GM18499 (cell line): ENCODE measurements around the gene PTAR1.

Source experiments
- ATAC-seq: cut with Tn5 transposase; IDR thresholded peaks from one replicate; pipeline ENCODE4 v1.9.1; 2021; ENCODE audit warnings: moderate number of reproducible peaks; ENCODE audit not compliant: insufficient read depth, unreplicated experiment

Gene PTAR1

DNA sequence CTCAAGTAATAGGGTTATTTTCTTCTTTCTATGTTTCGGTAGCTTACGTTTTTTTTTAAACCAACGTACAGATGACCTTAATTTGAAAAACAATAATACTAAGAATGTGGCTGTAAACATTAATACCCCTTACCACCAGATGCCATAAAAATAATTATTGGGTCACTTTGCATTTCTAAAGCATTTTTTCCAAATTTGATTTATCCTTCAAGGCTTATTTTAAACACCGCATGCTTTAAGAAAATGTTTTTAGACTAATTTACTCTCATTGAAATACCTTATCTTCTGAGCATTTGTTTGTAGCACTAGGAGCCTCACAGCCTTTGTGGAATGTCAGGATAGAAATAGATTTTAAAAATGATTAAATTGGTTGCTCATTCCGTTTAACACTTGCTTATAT, 81.9 kb downstream of the PTAR1 start:
- no peak for ATAC-seq

DNA sequence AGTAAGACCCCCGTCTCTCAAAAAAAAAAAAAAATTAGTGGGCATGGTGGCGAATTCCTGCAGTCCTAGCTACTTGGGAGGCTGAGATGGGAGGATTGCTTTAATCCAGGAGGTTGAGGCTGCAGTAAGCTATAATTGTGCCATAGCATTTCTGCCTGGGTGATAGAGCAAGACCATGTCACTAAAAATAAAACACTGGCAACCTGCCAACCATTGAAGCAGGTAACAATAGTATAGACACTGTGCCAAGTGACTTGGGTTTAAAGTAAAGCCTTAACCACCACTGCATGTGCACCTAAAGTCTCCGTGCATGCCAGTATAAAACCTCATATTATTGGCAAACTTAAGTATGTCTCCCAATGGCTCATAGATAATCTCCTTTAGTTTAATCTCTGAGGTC, 84.2 kb downstream of the PTAR1 start:
- no peak for ATAC-seq

DNA sequence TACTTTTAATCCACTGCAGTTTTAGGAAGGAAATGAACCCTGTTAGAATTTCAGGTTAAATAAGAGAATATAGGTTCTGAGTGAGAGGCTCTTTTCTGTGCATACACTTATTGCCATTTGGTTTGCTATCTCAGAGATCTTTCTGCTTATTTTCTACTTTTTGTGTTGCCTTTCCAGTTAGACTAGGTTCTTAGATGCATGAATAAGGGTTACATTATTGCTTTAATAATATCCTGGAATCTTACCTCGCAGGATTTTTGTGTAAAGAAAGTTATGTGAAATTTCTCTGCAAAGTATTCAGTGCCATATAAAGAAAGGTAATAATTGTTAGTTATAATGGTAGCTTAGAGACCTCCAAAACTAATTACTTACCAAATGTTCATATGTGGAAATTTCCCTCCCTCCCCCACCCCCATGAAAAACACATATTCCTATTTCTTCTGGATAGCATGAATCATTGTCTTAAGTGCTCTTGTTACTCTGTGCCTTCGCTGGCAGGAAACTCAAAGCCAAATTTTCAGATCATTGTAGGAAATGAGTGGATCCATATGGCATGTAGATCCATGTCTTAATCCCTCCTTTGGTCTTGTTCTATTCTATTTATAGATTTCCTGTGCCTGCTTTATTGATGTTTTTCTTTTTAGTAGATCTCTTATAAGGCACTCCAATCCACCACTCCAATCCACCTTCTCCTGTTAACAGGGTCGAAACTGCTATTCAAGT, 84.9 kb downstream of the PTAR1 start:
- ATAC-seq, result no peak

DNA sequence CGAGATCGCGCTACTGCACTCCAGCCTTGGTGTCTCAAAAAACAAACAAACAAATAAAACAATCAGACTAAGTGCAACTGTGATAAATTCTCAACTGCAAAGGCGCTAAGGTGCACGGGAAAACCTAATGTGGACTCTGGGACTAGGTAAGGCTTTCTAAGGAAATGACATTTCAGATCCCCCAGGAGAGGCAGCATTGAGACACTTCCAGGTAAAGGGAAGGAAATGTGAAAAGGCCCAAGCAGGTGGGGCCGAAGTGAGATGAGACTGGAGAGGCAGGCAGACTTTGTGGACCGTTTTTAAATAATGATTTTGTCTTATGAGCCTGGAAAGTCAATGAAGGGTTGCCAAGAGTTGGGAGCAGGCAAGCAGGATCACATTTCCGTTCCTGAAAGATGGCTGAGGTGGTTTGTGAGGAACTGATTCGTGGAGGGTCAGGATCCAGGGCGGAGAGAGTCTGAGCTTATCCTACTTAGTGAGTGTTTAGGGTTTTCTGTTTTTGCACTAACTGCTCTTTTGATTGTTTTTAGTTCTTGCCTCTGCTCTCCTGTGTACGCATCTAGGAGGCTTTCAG, 85.6 kb downstream of the PTAR1 start:
- ATAC-seq, result no peak

DNA sequence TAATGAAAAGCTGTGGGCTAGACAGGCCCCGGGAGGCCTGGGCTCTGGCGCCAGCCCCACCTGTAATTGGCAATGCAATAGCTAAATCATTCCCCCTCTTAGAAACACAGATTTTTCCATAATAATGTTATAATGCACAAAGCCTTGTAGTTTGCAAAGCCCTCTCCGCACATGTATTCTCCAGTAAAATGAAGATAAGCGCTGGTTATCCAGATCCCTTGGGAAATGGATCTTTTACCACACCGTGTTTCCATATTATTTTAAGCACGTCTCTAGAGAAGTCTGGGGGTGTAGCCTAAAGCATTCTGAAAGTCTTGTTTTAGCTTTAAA, 86.5 kb downstream of the PTAR1 start:
- no peak for ATAC-seq

DNA sequence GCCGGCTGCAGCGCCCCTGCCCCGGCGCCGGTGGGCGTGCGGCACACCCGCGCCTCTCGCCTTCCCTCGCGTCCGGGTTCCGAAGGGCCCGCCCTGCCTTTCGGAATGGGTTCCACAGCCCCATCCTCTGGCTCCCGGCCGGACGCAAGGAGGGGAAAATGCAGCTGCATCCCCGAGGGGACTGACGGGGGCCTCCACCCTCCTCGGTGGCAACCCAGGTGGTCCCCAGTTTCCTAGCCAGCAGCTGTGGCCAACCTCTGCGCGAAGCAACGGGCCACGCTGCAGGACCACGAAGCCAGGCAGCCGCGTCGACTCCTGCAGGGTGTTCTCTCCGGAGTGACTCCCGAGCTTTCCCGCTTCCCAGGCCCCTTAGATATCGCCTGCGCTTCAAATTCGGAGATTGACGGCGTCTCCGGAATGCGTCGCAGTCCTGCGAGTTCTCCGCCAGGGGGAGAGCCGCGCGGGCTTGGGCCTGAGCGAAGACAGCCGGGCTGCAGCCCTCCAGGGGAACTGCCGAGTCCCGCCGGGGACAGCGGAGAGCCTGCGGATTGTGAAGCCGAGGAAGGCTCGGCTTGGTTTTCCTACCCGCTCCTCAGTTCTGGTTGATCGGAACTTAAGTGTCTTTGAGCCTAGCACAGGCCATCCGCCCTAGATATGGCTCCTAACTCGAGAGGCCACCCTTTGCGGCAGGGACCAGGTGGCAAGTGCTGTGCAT, 87.1 kb downstream of the PTAR1 start:
- ATAC-seq, result peak; percentile 78

DNA sequence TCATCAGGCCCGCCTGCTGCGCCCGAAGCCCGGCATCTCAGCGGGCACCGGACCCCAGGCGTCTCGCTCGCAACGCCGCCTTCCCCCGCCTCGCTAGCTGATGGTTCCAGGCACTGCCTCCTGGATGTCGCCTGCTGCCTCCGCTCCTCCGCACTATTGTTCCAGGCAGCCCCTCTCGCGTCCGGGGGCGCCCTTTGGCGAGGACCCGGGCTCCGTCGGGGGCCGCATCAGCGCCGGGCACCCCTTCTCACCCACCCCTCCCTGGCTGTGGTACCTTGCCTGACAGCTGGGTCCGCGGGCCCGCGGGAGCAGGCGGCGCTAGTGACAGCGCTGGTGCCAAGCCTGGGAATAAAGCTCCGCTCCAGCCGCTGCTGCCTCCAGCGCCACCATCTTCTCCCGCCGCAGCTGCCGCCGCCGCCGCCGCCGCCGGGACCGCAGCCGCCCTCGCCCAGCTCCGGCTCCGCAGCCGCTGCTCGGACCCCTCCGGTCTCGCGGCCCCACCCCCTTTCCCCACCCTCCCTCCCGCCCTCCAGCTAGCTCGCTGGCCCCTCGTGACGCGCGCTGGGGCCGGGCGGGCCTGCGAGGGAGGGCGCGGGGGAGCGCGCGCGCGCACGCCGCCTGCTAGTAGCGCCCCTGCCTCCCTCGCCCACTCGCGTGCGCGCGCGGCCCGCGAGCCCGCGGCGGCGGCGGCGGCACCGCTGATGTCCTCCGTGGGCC, 87.8 kb downstream of the PTAR1 start, which contains the start of gene APBA1:
APBA1 (minus strand) TSS at position 493 of the 717 bp plus-strand sequence.
- no peak for ATAC-seq

DNA sequence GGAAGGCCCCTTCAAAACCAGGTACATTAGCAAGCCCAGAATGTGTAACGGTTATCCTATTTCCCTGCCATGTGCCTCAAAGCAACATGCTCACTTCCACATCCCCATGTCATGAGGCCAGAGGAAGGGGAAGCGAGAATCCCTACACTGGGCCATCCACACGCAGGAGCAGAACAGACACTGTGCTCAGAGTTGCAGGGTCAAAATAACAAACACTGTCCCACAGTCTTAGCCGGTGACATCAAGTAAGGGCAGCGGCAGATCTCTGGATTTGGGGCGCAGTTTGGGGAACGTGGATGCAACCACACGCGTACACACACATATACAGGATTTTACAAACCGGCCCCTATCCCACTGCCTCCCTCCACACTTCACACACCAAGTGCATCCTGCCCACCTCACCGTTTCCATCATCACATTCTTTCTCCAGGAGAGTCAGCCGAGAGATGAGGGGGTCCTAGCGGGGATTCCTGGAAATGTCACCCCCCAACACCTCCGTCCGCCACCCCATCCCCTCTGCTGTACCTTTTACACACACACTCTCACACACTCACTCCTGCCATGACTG, 88.4 kb downstream of the PTAR1 start:
- ATAC-seq, result no peak

DNA sequence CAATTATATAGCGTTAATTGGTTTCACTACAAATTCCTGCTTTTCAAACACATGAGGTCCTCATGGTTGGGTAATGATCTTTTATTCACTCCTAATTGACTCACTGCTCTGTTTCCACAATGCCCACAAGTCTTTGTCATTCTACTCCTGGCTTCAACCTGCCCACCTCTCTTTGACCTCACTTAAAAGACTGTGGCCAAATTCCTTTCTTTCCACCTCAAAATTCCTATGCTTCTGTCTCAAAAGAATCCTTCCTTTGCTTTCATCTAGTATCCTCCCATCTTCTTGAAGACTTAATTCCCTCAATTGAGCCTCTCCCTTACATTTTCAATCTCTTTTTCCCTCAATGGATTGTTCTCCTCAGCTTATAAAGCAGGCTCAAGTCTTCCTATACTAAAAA, 92.5 kb downstream of the PTAR1 start:
- no peak for ATAC-seq

DNA sequence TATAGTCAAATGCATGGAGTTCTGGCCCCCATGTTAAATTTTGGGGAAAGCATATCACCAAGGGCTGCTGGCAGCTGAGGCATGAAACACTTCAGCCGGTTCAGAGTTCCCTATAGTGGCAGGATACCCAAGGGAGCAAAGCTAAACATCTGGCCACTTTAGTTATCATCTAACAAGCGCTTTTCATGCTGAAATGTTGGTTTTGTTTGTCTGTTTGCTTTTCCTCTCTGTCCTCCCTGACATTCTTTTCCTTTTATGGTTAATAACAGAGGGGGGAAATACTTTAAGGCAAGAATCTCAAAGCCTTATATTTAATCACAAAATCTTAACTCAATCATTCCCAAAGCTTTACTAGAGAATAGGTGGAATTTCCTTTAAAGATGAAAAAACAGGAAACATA, 99.5 kb downstream of the PTAR1 start:
- no peak for ATAC-seq
